Hepatocyte (in vitro differentiated cells): Measurements from ENCODE around the gene AQP12B.
"Not testable (repeated sequence)": the region's sequence is repeated elsewhere in the genome, so short reads cannot be mapped to it uniquely, and the experiment has no call there.

Experiments used
- CTCF ChIP-seq: fragments of 200-600 bp; sonication (generic); IDR thresholded peaks from 2 replicates; pipeline ENCODE4 v1.5.1; 2016; ENCODE audit warnings: antibody characterized with exemption, mild to moderate bottlenecking; ENCODE audit not compliant: poor library complexity
- EZH2 ChIP-seq: fragments of 200-600 bp; sonication (generic); IDR thresholded peaks from 2 replicates; pipeline ENCODE4 v1.6.1; 2016; ENCODE audit warnings: antibody characterized with exemption, mild to moderate bottlenecking, borderline replicate concordance

- not testable (repeated sequence) for TF ChIP-seq CTCF, EZH2
Measured at GRCh38 chr2:240698852-240699561, 16.3 kb upstream of the AQP12B start.
